ENCODE measurements around the gene C5AR2.
"Not testable (repeated sequence)": the region's sequence is repeated elsewhere in the genome, so short reads cannot be mapped to it uniquely, and the experiment has no call there.

The C5AR2 gene

GRCh38 chr19:47331931-47332547 lies at the start of gene C5AR2:
C5AR2 (plus strand) TSS chr19:47332175; CDS start chr19:47340800, 8,625 bp downstream.
- DNase-seq (ENCODE audit: low read depth in 2 of 2), result no peak

- no peak for DNase-seq (ENCODE audit: low read depth in 2 of 2)
These were observed 48.4 kb upstream of the C5AR2 start for GRCh38 chr19:47283405-47284059.

GRCh38 chr19:47284324-47284899 lies 47.6 kb upstream of the C5AR2 start:
- DNase-seq (ENCODE audit: low read depth in 2 of 2), result peak; percentile 32 to 38

- peak in 1 of 2 experiments; percentile 51 for DNase-seq (ENCODE audit: low read depth in 2 of 2)
These were observed 35.9 kb upstream of the C5AR2 start for GRCh38 chr19:47296036-47296435.

GRCh38 chr19:47300867-47301266 lies 31.1 kb upstream of the C5AR2 start:
- not testable (repeated sequence) for DNase-seq (ENCODE audit: low read depth in 2 of 2)

- DNase-seq (ENCODE audit: low read depth in 2 of 2), result no peak
These were observed 29.7 kb upstream of the C5AR2 start for GRCh38 chr19:47302249-47302648.

- DNase-seq (ENCODE audit: low read depth in 2 of 2), result no peak
These were observed 28.0 kb upstream of the C5AR2 start for GRCh38 chr19:47303966-47304365.

- DNase-seq (ENCODE audit: low read depth in 2 of 2), result peak; percentile 79 to 82
These were observed 26.6 kb upstream of the C5AR2 start for GRCh38 chr19:47305309-47305751.

GRCh38 chr19:47306303-47306702 lies 25.7 kb upstream of the C5AR2 start:
- DNase-seq (ENCODE audit: low read depth in 2 of 2), result no peak

GRCh38 chr19:47309038-47309437 lies 22.9 kb upstream of the C5AR2 start:
- DNase-seq (ENCODE audit: low read depth in 2 of 2), result no peak

GRCh38 chr19:47309608-47310007 lies 22.4 kb upstream of the C5AR2 start, which contains the start of gene C5AR1:
C5AR1 (plus strand) TSS chr19:47309861; CDS start chr19:47309896, 35 bp downstream.
- DNase-seq (ENCODE audit: low read depth in 2 of 2), result no peak

- no peak for DNase-seq (ENCODE audit: low read depth in 2 of 2)
These were observed 21.7 kb upstream of the C5AR2 start for GRCh38 chr19:47310323-47310722.

GRCh38 chr19:47310819-47311218 lies 21.2 kb upstream of the C5AR2 start:
- no peak for DNase-seq (ENCODE audit: low read depth in 2 of 2)

- DNase-seq (ENCODE audit: low read depth in 2 of 2), result no peak
These were observed 19.5 kb upstream of the C5AR2 start for GRCh38 chr19:47312366-47313006.

GRCh38 chr19:47313754-47314295 lies 18.1 kb upstream of the C5AR2 start:
- DNase-seq (ENCODE audit: low read depth in 2 of 2), result no peak

GRCh38 chr19:47315125-47315821 lies 16.7 kb upstream of the C5AR2 start:
- peak; percentile 57 for DNase-seq (ENCODE audit: low read depth in 2 of 2)

GRCh38 chr19:47316513-47316912 lies 15.5 kb upstream of the C5AR2 start:
- DNase-seq (ENCODE audit: low read depth in 2 of 2), result no peak

- no peak for DNase-seq (ENCODE audit: low read depth in 2 of 2)
These were observed 11.8 kb upstream of the C5AR2 start for GRCh38 chr19:47319923-47320871.

GRCh38 chr19:47321630-47322029 lies 10.3 kb upstream of the C5AR2 start:
- DNase-seq (ENCODE audit: low read depth in 2 of 2), result no peak

- DNase-seq (ENCODE audit: low read depth in 2 of 2), result no peak
These were observed 9.9 kb upstream of the C5AR2 start for GRCh38 chr19:47322058-47322457.
